Stomach (tissue), 9 donors: ENCODE measurements around the gene CYB5R3. TPM values are rescaled to one million over a fixed set of nuclear protein-coding genes. Genes with fewer than 3 reads are reported as not detected.
A peak's percentile ranks its signal among the peaks of the same experiment; 100 is the strongest.
"Not testable (repeated sequence)": the region's sequence is repeated elsewhere in the genome, so short reads cannot be mapped to it uniquely, and the experiment has no call there.

Experiments
- DNase-seq, 2 donors: peaks; one replicate each; pipeline versions ENCODE4 v3.0.0 to v3.0.0-alpha.2; 2013 to 2019
- H3K27ac ChIP-seq, 5 donors: fragments of 200-600 bp in 4 of 5; sonication (generic) in 4 of 5; one replicate each; pipeline ENCODE4 v1.5.1; 2013 to 2019; ENCODE audit warnings: mild to moderate bottlenecking in 1 of 5, moderate library complexity in 1 of 5
- H3K27me3 ChIP-seq, 3 donors: fragments of 200-600 bp; sonication (generic); one replicate each; pipeline ENCODE4 v1.5.1; 2017 to 2019; ENCODE audit warnings: mixed run types in 1 of 3
- H3K36me3 ChIP-seq, 4 donors: fragments of 200-600 bp; sonication (generic); 1 replicate in 3 of 4; 2 replicates in 1 of 4; pipeline ENCODE4 v1.5.1; 2016 to 2019
- H3K4me1 ChIP-seq, 4 donors: fragments of 200-600 bp; sonication (generic); one replicate each; pipeline ENCODE4 v1.5.1; 2016 to 2019
- H3K4me3 ChIP-seq, 4 donors: fragments of 200-600 bp; sonication (generic) in 3 of 4; one replicate each; pipeline ENCODE4 v1.5.1; 2016 to 2019; ENCODE audit warnings: mild to moderate bottlenecking in 1 of 4
- H3K9me3 ChIP-seq, 4 donors: fragments of 200-600 bp; sonication (generic); one replicate each; pipeline ENCODE4 v1.5.1; 2016 to 2019
- CTCF ChIP-seq, 7 experiments: fragments of 450-650 bp in 4 of 7; fragments of 200-600 bp in 3 of 7; sonication (generic) in 3 of 7; IDR thresholded peaks; one replicate each; pipeline ENCODE4 v1.5.1; 2016 to 2019; ENCODE audit warnings: antibody characterized with exemption in 7 of 7, control low read depth in 2 of 7, mild to moderate bottlenecking in 1 of 7
- EP300 ChIP-seq: sonication (generic); formaldehyde crosslinking; IDR thresholded peaks from one replicate; pipeline ENCODE4 v1.6.1; 2017; ENCODE audit warnings: antibody characterized with exemption
- POLR2A ChIP-seq, 4 donors: fragments of 450-650 bp; IDR thresholded peaks; one replicate each; pipeline ENCODE4 v1.6.1; 2016; ENCODE audit warnings: antibody characterized with exemption in 4 of 4, control low read depth in 2 of 4, mild to moderate bottlenecking in 1 of 4, moderate library complexity in 1 of 4
- POLR2AphosphoS5 ChIP-seq, 3 donors: sonication (generic); formaldehyde crosslinking; IDR thresholded peaks; one replicate each; pipeline ENCODE4 v1.6.1; 2016; ENCODE audit warnings: antibody characterized with exemption in 3 of 3
- WGBS, 5 donors: extraction: QIAGEN DNeasy Blood & Tissue Kit in 3 of 5; methylation state at CpG; one replicate each; pipeline versions ENCODE4 v1.1.5 to v1.1.7; 2013 to 2018; 5-methylcytosine and 5-hydroxymethylcytosine counted together
- intact Hi-C: fragments of 100-400 bp; cut with DNase I; formaldehyde crosslinking; loops from one replicate; pipeline ENCODE4 v1.15.1; 2023; ENCODE audit warnings: low total_unique reads
- polyA plus RNA-seq, 3 donors: library from polyadenylated mRNA; stranded (reverse); fragments of 200-250 nt; gene quantifications; one replicate each; pipeline ENCODE4 v1.2.3, GENCODE V29; 2013
- total RNA-seq, 5 donors: library from RNA; depleted of rRNA; stranded (reverse); fragments of >200 nt; gene quantifications; one replicate each; pipeline versions ENCODE4 v1.1.0 to v1.2.3, GENCODE V29; 2014 to 2016
- donor health status: healthy with polysubstance abuse.
- donor health status: Bipolar disorder and iron deficiency.
- donor health status: healthy.

CYB5R3 gene
- total and polyA plus RNA-seq, 8 donors, result 33.6 to 156 (median 82.1) TPM

GRCh38 chr22:42619261-42620063 lies 29.7 kb downstream of the CYB5R3 start:
- Histone ChIP-seq H3K27me3 (no peaks in the 10 kb centered on the region), H3K36me3 (peaks cover 10 to 47% (median 41%) of the 10 kb centered on the region in 4 donors), H3K9me3 (no peaks in the 10 kb centered on the region), H3K27ac (peak overlapping the region in 2 of 5 donors; percentile 74 to 75), H3K4me3 (no peak overlapping the region), H3K4me1 (peaks cover 31 to 69% (median 58%) of the 10 kb centered on the region in 4 donors)
- TF ChIP-seq EP300, result no peak
- no peak for TF ChIP-seq CTCF (IDR thresholded peaks at IDR 0.05)
- TF ChIP-seq POLR2A (IDR thresholded peaks at IDR 0.05), result no peak
- no peak for TF ChIP-seq POLR2AphosphoS5 (IDR thresholded peaks at IDR 0.05)
- intact Hi-C loops, result no loop called here
- WGBS, 5 donors, result 78 to 91% (median 89%) methylated on average over 15 to 35 of the region's 35 CpGs
- no peak for DNase-seq

GRCh38 chr22:42617155-42617983 lies 31.8 kb downstream of the CYB5R3 start:
- DNase-seq, result no peak
- peak overlapping the region; percentile 13 to 97 (median 94) for H3K27ac ChIP-seq
- WGBS, 5 donors, result 47 to 70% (median 64%) methylated on average over 20 of the region's 20 CpGs

GRCh38 chr22:42615860-42616175 lies 33.4 kb downstream of the CYB5R3 start:
- peak overlapping the region; percentile 18 to 82 (median 74) for H3K4me3 ChIP-seq
- peak in 1 of 2 donors; percentile 55 for DNase-seq
- H3K27me3 ChIP-seq, intact Hi-C loops, H3K9me3 ChIP-seq: not testable (repeated sequence)
- peaks cover 39 to 65% (median 56%) of the 10 kb centered on the region in 4 donors for H3K4me1 ChIP-seq
- 5 to 13% (median 9%) methylated on average over 13 of the region's 13 CpGs for WGBS, 5 donors
- peaks cover 10 to 25% (median 19%) of the 10 kb centered on the region in 4 donors for H3K36me3 ChIP-seq
- peak overlapping the region; percentile 92 to 97 (median 94) for H3K27ac ChIP-seq

More at GRCh38 chr22:42617155-42617983, 31.8 kb downstream of the CYB5R3 start:
- no peaks in the 10 kb centered on the region for H3K9me3 ChIP-seq
- H3K4me3 ChIP-seq, result no peak overlapping the region
- no peaks in the 10 kb centered on the region for H3K27me3 ChIP-seq
- peaks cover 10 to 26% (median 21%) of the 10 kb centered on the region in 4 donors for H3K36me3 ChIP-seq
- intact Hi-C loops, result no loop called here
- no peak for TF ChIP-seq CTCF (IDR thresholded peaks at IDR 0.05)
- no peak for TF ChIP-seq POLR2A (IDR thresholded peaks at IDR 0.05)
- TF ChIP-seq POLR2AphosphoS5 (IDR thresholded peaks at IDR 0.05), result no peak
- no peak for TF ChIP-seq EP300
- H3K4me1 ChIP-seq, result peaks cover 30 to 65% (median 55%) of the 10 kb centered on the region in 4 donors

GRCh38 chr22:42615092-42615859 lies 33.9 kb downstream of the CYB5R3 start:
- H3K27ac ChIP-seq, result peak overlapping the region; percentile 93 to 97 (median 96)
- WGBS, 5 donors, result 0 to 1% (median 0%) methylated on average over 35 of the region's 35 CpGs
- H3K4me1 ChIP-seq, result peaks cover 45 to 65% (median 60%) of the 10 kb centered on the region in 4 donors

More at GRCh38 chr22:42615092-42615859, 33.9 kb downstream of the CYB5R3 start:
- Histone ChIP-seq H3K36me3 (peaks cover 10 to 25% (median 17%) of the 10 kb centered on the region in 4 donors), H3K9me3 (no peaks in the 10 kb centered on the region), H3K4me3 (peak overlapping the region; percentile 18 to 82 (median 74)), H3K27me3 (no peaks in the 10 kb centered on the region)
- intact Hi-C loops, result no loop called here
- peak; percentile 90 to 98 for DNase-seq
- no peak for TF ChIP-seq CTCF (IDR thresholded peaks at IDR 0.05)
- TF ChIP-seq POLR2AphosphoS5 (IDR thresholded peaks at IDR 0.05), result peak; percentile 84 to 100 (median 99)
- peak in 2 of 4 donors; percentile 94 to 99 for TF ChIP-seq POLR2A (IDR thresholded peaks at IDR 0.05)
